Measurements from ENCODE around the gene KLF8.
"Not testable (repeated sequence)": the region's sequence is repeated elsewhere in the genome, so short reads cannot be mapped to it uniquely, and the experiment has no call there.

Gene KLF8

DNA sequence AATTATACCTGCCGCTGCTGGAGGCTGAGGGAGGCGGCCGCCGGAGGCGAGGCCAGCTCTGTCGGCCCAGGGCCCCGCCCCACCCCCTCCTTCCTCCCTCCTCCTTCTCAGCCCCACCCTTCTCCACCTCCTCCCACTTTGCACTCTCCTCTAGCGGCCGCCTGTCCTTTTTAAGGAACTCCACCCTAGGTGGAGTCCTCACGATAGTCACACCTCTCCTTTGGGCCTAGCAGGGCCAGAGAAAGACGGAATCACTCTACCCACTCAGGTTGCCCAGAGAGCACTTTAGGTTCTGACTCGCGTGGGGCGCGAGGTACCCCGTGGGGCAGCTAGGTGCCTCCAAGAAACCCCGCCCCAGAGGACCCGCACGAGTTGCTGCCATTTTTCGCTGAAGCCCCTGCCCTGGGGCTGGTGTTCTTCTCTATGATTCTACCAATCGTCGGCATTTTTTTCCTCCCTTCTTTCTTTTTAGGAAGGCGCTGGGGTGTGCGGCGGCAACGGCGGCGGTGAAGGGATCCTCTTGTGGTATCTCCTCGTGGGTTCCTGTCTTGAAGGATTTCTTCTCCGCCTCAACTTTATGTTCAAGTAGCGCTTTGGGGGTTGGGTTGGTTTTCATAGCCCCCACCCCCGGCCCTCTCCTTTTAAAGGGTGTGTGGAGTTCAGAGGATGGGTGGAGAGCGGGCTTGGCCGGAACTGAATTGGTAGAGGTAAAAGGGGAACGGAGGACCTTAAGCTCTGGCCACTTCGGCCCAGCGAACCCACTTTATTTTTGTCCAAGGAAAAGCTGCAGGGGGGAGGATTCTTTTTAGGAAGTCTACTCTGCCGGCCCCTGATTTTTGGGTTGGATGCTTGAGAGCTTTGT lies at the start of gene KLF8:
TSS of gene KLF8 (plus strand) at position 136 of the 862 bp plus-strand sequence. CDS start 979 bp downstream, outside the sequence.
- DNase-seq, result peak; percentile 35

DNA sequence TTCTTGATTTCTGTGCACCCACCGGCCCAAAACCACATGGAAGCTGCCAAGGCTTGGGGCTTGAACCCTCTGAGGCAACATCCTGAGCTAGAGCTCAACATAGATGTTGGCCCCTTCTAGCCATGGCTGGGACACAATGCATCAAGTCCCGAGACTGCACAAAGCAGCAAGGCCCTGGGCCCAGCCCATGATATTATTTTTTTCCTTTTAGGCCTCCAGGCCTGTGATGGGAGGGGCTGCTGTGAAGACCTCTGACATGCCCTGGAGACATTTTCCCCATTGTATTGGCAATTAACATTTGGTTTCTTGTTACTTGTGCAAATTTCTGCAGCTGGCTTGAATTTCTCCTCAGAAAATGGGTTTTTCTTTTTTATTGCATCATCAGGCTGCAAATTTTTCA lies 25.2 kb upstream of the KLF8 start:
- not testable (repeated sequence) for DNase-seq

DNA sequence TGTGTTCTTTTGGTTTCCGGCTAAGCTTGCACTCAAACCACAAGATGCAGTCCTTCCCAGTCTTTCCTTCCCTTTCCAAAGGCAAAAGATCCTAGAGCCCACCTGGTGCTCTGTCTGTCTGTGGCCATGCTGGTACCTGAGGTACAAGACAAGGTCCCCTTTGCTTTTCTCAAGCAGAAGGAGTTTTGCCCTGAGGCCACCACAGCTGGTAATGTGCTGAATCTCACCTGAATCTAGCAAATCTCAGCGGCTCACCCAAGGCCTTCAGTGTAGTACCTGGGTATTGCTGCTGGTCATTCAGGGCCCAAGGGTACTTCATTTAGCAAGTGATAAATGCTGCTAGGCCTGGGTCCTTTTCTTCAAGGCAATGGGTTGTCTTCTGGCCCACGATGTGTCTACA lies 20.5 kb upstream of the KLF8 start:
- no peak for DNase-seq

DNA sequence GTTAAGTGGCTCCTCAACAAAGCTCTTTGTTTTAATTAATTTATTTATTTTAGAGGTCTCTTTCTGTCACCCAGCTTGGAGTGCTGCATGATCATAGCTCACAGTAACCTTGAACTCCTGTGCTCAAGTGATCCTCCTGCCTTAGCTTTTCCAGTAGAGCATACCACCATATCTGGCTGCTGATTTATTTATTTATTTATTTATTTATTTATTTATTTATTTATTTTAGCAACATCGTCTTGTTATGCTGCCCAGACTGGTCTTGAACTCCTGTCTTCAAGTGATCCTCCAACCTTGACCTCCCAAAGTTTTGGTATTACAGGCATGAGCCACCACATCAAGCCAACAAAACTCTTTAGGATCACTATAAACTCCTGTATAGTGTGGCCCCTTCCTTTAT lies 15.8 kb upstream of the KLF8 start:
- DNase-seq, result no peak

DNA sequence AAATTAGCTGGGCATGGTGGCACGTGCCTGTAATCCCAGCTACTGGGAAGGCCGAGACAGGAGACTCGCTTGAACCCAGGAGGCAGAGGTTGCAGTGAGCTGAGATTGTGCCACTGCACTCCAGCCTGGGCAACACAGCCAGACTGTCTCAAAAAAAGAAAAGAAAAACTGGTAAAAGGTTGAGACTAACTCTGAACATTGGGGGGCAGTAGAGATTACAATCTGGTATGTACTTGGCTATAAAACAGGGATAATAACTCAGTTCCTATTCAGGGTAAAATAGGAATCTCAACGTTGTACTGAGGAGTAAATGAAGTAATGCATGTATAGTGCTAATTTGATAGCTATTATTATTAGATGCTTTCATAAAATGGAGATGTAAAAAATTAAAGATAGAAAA lies 12.5 kb upstream of the KLF8 start:
- no peak for DNase-seq

DNA sequence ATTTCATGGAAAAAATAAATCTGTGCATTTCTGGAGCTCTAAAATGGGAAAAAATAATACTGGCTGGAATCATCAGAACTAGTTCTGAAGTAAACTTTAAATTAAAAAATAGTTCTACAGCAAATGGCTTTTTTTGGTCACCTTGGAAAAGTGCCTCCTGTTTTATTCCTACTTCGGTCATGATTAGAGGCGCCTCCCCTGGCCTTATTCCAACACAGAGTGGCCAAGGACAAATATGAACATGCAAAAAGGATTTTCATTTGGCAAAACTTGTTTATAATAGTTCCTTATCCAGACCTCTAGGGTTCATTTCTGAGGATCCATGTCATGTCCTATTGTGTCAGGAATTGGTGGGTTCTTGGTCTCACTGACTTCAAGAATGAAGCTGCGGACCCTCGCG lies 11.1 kb upstream of the KLF8 start:
- DNase-seq, result no peak

DNA sequence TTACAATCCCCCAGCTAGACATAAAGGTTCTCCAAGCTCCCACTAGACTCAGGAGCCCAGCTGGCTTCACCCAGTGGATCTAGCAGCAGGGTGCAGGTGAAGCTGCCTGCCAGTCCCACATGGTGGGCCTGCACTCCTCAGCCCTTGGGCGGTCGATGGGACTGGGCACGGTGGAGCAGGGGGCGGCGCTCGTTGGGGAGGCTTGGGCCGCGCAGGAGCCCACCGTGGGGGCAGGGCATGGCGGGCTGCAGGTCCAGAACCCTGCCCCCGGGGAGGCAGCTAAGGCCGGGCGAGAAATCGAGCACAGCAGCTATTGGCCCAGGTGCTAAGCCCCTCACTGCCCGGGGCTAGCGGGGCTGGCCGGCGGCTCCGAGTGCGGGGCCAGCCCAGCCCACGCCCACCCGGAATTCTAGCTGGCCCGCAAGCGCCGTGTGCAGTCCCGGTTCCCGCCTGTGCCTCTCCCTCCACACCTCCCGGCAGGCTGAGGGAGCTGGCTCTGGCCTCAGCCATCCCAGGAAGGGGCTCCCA lies 9.6 kb upstream of the KLF8 start:
- no peak for DNase-seq

DNA sequence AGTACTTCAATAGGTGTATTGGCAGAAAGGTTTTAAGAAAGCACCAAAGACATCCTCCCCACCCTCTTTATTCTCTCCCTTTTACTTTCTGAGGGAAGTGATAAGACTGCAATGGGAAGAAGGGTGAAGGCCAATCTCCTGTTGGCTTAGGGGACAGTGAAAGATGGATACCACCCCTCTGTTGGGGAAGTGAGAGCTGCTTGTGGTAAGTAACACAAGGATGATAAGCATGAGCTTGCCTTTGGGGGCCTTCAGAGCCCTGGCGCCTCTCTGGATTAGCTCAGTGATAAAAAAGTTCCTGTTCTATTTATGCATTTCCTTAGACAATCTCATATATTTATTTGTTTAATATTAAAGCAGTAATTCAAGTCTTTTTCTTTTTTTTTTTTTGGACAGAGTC lies 5.2 kb upstream of the KLF8 start:
- no peak for DNase-seq

DNA sequence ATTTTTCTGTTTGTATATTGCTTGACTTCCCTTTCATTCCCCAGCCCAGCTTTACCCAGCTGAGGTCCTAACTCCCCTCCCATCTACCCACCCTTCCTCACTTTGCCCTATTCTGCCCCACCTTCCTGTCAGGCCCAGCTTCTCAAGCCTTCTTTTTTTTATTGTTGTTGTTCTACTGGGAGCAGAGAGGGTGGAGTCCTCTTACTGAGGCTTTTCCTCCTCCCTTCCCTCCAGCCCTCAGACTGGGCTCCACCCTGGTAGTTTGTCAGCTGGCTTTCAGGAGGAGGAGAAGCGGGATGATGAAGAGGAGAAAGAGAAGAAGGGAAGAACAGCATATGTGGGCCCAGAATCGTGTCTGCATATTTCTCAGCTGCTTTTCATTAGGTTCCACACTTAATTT lies 3.2 kb upstream of the KLF8 start:
- no peak for DNase-seq

DNA sequence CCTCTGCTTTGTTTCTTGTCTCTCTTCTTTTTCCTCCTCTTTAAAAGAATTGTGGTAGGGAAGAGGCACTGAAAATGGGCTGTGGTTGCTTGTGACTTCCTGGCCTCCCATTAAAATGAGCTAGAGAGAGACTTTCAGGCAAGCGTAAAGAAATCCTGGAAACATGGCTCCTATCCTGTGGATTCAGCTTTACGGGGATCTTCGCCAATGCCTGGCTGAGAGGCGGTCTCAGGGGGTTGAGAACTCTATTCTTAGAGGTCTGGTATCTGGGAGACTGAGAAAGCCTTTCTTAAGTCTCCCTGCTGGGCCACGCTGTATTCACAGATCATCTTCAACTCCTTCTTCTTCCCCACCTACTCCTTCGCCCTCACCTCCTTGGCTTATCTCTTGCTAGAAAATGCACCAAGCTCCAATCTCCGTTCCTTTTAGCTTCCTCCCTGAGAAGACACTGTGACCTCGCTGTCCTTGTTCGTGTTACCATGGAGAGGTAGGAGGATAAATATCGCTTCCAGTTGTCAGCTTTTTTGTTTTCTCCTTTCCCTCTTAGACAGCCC lies 542 bp upstream of the KLF8 start:
- no peak for DNase-seq

DNA sequence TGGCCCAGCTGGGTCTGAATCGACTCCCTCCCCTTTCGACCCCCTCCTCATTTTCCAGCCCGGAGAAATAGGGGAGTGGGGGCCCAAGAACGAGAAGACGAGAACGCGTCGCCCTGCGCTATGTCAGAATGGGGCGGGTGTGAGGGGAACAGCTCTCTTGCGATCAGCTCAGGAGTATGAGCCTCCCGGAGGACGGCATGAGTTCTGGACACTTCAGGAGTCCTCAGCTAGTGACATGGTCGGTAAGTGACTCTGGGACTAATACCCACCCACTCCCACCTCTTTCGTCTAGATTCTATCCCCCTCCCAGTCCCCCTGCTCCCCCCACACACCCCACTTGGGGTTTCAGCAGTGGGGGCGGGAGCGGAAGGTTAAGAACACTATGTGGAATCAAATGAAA lies 944 bp downstream of the KLF8 start:
- no peak for DNase-seq

DNA sequence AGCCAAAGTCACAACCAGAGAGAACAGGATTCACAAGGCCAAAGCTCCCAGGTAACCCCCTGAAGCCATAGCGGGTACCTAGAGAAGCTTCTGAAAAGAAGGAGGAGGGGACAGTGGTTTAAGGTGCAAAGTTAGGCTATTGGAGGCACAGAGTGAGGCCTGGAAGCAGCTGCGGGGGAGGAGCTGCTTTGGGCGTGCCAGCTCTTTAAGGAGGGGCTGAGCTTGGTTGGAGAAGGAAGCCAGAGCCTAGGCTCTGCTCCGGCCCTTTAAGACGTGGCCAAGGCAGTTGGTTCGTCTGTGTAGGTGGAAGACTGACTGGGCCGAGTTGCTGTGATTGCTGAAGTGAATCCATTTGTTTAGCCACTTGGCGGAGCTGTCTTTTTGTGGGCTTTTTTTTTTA lies 1.5 kb downstream of the KLF8 start:
- DNase-seq, result peak; percentile 4

DNA sequence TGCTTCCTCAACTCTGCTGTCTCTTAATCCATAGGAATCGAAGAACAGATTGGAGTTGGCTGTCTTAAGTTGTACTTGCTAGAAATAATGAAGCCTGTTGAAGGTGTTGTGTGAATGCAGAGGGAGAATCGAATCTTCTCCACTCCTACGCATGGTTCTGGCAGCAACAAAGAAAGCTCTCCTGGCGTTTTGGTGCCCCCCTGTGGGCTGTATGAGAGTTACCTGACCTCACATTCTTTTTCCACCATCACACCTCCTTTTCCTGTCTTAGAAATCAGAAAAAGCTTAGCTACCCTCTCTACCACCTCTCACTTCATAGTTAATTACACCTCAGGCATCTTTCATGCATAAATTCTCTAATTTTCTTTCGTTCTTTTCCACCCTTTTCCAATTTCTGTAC lies 16.3 kb downstream of the KLF8 start:
- peak; percentile 57 for DNase-seq

DNA sequence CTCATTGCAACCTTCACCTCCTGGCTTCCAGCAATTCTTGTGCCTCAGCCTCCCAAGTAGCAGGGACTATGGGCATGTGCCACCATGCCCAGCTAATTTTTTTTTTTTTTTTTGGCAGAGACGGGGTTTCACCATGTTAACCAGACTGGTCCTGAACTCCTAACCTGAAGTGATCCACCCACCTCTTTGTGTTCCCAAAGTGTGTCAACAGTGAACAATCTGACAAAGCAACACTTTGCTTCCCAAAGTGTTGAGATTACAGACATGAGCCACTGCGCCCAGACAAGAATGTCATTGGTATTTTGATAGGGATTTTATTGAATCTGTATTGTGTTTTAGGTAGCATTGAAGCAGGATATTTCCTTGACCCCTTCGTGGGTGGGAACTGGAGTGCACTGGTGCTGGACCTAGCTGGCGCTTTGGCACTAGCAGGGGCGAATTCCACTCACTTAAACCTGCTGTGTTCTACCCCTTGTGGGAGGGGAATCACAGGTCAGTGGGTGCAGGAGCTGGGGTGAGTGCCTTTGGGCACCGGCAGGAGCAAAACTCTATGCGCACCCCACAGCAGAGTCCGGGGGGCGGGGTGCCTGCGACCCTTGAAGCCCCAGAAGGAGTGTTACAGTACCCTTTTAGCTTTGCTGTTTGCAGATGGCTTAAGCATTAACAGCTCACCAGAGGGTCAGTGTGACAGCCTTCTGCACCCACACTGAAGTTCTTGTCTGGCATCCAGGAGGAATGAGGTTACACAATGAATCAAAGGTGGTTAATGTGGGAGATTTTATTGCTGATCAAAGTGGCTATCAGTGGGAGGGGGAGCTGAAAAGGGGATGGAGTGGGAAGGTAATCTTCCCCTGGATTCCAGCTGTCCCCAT lies 21.9 kb downstream of the KLF8 start:
- DNase-seq, result no peak

DNA sequence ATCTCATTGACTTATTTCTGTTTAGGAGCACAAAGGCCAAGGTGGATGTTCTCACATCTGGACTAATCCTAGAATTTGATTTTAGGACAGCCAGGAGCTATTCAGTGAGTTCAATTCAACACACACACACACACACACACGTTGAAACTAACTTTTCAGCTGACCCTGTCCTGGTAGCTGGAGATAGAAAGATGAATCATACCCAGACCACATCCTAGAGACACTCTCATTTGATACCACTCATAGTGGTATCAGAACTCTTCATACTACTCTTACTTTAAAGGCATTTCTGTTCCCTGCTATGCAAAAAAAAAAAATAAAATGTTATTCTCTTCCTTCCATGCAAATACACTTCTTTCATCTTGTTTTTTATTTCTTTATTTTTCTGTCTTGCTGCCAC lies 36.7 kb downstream of the KLF8 start:
- DNase-seq, result no peak

DNA sequence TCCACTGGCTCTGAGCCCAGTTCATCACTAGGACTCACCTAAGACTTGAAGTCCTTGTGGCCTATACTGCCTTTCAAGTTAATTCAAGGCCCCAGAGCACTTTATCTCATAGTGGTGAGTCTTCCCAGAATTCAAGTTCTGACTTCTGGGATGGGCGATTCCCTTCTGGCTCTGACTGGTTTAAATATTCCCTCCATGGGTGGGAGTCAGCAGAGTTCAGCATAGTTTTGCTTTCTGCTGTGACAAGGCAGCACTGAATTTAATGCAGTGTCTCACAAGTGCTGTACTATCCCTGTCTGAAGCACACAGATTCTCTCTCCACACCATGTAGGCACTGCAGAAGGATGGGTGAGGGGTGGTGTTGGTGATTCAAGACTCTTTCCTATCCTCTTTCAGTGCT lies 46.5 kb downstream of the KLF8 start:
- no peak for DNase-seq

DNA sequence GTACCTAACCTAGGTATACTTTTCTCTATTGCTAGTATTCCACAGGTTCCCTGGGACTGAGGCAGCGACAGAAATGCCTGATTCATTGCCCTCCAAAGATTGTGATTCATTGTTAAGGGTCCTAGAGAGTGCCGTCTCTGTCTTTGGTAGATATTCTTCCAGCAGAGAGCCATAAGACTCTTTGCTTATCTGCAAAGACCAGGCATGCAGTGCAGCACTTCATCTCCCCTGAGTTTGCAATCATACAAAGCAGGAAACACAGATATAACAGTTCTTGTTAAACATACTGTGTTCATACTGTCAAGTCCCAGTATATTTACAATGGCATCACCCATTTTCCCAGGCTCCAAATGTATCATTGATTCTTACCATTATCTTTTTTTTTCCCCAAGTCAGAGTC lies 47.7 kb downstream of the KLF8 start:
- no peak for DNase-seq

DNA sequence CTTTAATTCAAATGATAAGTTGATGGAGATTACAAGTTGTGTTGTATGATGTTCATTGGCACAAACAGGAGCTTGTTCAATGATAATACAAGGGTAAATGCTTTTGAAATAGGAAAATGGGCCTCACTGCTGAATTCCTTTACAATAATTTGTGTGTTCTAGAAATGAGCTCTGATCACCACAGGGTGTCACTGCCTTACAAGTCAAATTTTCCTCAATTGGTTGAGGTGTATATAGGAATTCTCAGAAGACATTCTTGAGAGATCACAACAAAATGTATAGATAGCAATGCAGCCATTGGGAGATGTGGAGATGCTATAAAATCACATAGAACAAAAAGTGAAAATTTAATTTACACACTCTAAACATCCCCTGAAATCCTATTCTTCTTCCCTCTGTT lies 49.6 kb downstream of the KLF8 start:
- no peak for DNase-seq

DNA sequence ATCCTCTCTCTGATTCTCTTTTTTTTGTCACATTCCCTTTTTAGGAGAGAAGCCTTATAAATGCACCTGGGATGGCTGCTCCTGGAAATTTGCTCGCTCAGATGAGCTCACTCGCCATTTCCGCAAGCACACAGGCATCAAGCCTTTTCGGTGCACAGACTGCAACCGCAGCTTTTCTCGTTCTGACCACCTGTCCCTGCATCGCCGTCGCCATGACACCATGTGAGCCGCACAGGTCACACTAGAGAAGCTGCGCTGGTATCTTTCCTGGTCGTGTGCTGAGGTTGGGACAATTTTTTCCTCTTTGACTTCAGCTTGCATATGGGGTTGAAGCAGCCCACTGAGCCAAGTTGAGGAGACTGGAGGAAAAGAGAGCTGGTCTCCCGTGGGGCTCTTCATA lies 52.1 kb downstream of the KLF8 start:
- DNase-seq, result no peak

DNA sequence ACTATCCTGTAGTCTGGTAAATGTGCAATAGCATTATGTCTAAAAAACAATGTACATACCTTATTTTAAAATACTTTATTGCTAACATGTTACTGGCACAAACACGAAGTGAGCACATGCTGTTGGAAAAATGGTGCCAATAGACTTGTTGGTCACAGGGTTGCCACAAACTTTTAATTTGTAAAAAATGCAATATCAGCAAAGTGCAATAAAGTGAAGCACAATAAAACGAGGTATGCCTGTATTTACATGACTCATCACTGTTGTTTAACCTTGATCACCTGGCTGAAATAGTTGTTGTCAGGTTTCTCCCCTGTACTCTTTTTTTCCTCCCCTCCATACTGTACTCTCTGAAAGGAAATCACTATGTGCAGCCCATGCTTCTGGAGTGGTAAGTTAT lies 56.5 kb downstream of the KLF8 start:
- no peak for DNase-seq

DNA sequence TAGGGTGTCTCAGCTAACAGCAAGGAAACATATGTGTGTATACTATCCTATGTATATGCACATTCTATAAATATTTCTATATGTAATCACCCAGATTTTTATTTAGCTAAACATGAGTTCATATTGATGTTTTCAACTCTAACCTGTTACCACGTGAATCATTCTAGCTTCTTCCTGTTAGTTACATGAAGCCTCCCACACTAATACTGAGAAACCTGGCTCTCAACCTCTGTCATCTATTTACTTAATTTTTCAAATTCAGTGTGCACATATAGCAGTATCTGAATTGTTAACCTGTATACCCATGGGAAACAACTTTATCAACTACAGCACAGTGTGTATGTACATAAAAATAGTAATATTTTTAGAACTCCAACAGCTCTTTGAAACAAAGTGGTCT lies 57.3 kb downstream of the KLF8 start:
- DNase-seq, result no peak

DNA sequence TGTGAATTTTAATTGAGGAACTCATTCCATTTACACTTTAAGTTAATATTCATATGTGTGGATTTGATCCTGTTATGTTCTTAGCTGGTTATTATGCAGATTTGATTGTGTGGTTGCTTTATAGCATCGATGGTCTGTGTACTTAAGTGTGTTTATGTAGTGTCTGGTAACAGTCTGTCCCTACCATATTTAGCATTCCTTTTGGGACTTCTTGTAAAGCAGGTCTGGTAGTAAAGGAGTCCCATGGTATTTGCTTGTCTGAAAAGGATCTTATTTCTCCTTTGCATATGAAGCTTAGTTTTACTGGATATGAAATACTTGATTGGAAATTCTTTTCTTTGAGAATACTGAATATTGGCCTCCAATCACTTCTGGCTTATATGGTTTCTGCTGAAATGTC lies 76.6 kb downstream of the KLF8 start:
- no peak for DNase-seq

DNA sequence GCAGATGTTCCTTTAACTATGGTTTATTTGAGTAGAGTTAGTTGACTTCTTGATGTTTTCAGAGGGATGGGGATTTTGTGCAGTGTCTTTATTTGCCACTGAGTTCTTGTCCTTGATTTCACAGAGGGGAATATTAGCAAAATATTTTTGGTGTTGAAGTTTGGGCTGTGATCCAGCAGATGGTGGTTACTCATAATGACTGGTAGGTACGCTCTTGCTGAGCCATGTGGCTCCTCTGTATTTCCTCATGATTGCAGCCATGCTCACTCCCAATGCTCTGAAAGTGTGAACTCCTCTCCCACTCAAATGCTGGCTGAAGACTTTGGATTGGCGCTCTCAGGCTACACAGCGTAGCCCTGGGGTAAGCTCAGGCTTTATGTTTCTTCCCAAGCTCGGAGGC lies 77.7 kb downstream of the KLF8 start:
- DNase-seq, result no peak

DNA sequence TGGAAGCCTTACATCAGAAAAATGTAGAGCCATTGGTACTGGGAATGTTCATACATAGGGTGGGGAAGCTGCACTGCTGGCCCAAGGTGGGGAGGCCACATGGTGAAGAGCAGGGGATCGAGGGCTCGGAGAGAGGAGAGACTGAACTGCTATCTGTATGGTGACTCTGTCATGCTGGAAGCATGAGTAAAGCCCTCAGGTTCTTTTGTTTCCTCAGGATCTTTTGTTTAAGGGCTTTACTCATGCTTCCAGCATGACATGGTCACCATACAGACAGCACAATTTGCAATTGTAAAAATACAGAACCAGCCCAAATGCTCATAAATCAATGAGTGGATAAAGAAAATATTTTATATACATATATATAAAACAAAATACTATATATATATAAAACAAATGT lies 78.4 kb downstream of the KLF8 start:
- no peak for DNase-seq

All from activated naive CD4-positive, alpha-beta T cell treated with Interleukin-2 at 50 U/mL for 16 hours (primary cell).